GM18951 (cell line): Measurements from ENCODE around the gene ZNF775.

Source experiments
- POLR2A ChIP-seq: IDR thresholded peaks from 4 replicates; pipeline ENCODE4 v1.6.1; 2011; ENCODE audit warnings: mild to moderate bottlenecking; ENCODE audit not compliant: insufficient read length, insufficient read depth; ENCODE audit errors: extremely low read depth
- in situ Hi-C: fragments of 300-500 bp; cut with MboI; formaldehyde crosslinking; loops from one replicate; pipeline ENCODE4 v1.12.0; 2022; ENCODE audit warnings: low sequenced_read_pairs, mixed read lengths, inconsistent platforms; ENCODE audit not compliant: unreplicated experiment

Gene ZNF775

DNA sequence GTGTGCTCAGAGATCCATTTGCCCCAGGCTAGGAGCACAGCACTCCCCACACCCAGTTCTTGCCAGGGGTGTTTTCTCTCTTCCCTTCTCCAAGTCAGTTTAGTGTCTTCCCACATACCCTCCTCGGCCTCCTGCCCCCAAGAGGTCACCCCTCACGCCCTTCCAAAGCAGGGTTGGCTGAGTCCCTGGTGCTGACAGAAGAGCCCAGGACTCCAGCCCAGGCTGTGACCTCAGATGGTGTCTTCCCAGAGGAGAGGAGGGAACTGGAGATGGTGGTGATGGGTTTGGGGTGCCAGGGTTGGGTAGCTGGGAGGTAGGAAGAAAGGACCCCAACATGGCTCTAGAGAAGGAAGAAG lies 19.8 kb downstream of the ZNF775 start:
- TF ChIP-seq POLR2A, result no peak
- in situ Hi-C loops, result no loop called here

DNA sequence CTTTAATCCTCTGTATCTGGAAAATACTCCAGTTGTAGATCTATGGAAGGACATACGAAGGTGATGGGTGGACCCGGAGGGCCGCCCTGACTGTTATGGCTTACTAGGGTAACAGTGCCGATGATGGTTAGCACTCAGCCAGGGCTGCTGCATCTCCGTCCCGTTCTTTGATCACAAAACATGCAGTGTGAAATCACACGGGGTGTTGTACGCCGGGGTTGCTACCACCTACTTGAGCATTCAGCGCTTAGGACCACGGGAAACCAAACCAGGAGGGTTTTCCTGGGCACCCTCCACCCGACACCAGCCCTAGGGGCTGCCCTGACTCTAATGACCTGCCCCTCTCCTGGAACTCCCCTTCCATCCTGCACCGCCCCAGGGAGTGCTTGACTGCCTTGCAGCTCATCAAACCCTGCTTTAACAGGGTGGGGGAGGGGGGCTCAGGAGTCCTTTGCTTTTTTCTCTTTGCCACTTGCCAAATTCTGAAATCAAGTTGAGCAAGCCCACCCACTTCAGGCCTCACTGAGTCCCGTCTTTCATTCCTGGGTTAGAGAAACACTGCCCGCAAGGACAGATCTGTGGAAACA lies 20.4 kb downstream of the ZNF775 start:
- in situ Hi-C loops, result no loop called here
- no peak for TF ChIP-seq POLR2A

DNA sequence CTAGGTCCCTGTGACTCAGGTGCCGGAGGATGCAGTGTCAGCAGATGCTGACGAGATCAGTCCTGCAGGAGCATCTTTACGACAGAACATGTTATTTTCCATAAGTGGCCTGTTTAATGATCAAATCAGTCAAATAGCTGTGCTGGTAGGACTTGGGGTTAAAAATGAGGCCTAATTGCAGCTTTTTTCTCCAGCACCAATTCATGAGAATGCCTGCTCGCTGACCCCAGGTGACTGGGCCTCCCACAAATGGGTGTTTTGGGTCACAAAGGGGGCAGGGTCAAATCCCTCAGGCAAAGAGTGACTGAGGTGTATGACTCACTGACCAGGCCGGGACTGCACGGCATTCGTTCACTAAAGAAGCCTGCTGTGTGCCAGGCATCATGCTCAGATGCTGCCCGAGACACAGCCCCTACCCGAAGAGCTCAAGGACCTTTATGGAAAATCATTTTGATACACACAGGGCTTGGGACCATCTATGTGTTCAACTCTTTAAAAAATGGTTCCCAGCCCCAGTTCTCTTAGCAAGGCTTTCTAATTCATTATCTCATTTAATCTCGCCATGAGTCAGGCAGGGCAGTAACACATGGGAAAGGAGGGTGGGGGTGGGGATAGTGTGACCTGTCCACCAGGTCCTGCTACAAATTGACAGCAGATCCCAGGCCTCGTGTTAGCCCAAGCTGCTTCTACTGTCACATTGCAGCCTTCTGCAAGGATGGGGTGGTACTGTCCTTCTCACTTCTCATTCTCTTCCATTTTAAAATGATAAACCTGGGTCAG lies 21.1 kb downstream of the ZNF775 start:
- TF ChIP-seq POLR2A, result no peak
- in situ Hi-C loops, result no loop called here

DNA sequence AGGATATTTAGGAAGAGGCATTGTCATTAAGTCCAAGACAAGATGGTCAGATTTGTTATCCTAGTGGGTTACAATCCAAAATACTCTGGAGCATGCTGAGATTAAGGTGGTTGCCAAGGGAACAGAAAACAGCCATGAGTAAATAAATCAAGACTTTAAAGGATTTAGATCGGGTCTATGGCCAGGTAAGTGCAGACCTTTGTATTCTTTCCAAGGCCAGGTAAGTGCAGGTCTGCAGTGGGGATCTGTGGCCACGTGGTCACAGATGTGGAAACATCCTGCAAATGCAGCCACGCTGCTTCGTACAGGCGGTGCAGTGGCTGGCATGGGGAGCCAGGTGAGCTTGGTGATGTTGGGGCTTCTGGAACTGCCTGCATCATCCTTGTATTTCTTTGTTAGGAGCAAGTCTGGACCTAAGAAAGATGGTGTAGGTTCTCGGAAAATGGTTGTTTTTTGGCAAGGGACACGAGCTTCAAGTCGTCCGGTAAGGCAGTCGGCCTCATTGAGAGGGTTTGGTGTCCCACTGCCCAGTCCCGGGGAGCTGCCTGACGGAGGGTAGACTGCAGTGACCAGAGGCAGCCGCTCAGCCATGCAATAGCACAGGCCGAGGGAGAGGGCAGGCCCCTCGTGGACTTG lies 21.8 kb downstream of the ZNF775 start:
- no peak for TF ChIP-seq POLR2A
- in situ Hi-C loops, result no loop called here

DNA sequence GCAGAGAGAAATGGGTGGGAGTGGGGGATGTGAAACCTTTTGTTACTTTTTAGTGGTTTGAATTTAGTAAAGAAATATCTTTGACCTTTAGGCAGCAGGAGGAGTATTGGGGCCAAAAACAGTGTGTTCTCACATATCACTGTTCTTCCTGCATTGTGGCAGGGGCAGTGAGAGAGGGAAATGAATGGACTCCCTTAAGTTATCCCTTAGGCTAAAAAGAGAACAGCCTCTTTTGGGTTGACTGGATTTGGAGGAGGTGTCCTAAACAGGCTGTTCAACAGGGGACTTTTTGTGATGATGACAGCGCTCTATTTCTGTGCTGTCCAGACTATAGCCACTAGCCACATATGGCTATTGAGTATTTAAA lies 22.3 kb downstream of the ZNF775 start:
- no peak for TF ChIP-seq POLR2A
- in situ Hi-C loops, result no loop called here

DNA sequence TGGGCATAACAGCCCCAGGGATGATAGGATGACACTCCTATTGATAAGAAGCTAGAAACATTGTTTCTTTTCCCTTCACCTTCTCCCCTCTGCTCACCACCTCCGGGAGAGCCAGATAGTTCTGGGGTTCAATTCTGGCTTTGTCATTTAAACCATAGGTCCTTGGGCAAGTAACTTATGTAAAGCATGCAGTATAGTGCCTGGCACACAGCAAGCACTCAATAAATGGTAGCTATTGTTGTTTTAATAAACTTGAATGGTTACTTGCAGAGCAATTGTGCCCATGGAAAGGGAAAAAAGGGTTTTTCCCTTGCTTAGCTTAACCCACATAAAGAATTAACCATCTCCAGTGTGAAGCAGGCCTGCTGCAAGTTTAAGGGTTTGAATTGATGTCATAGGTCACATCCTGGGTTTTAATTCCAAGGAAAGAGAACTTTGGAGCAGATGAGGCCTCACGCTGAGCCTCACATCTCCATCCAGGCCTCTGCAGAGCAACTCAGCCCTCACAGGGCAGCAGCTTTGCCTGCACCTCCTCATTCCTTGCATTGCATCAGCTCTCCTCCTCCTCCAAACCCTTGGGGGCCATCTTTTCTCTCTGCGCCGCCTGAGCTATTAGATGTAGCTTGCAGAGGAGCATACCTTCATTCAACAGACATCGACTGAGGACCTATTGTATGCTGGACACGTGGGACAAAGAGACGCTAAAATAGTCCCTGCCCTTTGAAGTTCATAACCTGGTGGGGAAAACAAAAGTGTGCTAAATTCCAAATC lies 22.9 kb downstream of the ZNF775 start:
- no peak for TF ChIP-seq POLR2A
- in situ Hi-C loops, result no loop called here

DNA sequence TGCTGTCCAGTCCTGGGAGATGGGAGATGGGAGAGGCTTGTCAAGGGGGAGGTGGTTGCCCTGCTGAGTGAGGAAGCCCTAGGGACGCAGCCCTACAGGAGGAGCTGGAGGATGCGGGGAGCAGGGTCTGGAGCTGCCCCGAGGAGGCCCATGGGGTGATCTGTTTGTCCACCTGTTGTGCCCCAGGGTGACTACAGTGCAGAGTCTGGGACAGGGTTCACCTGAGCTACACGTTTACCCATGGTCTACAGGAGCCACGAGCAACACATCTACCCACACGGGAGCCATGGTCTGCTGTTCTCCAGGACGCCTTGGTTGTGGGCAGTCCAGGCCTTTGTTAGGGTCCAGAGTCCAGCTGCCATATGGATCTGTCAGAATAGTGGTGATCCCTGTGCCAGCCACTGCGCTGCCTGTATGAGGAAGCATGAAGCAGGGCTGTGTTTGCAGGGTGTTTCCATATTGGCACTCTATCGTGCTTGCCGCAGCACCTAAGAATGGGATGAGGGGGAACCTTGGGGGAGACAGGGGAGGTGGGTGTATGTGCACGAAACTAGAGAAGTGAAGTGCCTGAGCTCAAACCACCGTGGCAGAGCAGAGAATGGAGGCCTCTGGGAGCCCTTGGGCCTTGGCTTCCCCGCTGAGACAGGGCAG lies 23.7 kb downstream of the ZNF775 start:
- TF ChIP-seq POLR2A, result no peak
- in situ Hi-C loops, result no loop called here

DNA sequence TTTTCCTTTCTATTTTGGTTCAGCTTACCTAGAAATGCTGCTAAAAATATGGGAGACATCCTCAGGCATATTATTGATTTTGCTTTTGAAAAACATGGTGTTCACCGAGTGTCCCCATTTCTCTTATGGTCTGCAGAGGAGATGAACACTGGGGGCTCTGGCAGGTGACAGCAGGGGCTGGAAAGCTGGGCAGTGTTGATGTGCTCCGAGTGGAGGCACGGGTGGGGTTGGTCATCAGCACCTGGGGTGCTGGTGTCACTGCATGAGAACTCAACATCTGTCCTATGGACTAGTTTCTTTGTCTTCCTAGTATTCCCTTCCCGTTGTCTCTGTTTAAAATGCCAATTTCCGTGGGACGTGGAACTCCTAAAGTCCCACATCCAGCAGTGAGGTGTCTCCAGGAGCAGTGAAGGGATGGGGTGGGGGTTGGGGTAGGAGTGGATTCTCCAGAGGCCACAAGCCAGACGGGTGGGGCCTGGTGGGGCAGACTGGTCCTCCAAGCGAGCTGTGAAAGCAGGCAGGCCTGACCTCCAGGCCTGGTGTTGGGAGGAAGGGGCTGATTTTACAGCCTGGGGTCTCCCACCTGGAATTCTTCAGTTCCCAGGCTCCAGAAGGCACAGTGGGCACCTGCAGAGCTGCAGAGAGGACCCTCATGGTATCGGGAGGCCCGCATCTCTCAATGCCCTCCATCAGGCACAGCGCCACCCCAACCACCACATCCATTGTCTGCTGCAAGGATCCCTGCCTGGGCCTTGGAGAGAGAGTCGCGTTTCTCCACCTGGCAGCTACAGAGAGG lies 24.4 kb downstream of the ZNF775 start:
- in situ Hi-C loops, result no loop called here
- no peak for TF ChIP-seq POLR2A

DNA sequence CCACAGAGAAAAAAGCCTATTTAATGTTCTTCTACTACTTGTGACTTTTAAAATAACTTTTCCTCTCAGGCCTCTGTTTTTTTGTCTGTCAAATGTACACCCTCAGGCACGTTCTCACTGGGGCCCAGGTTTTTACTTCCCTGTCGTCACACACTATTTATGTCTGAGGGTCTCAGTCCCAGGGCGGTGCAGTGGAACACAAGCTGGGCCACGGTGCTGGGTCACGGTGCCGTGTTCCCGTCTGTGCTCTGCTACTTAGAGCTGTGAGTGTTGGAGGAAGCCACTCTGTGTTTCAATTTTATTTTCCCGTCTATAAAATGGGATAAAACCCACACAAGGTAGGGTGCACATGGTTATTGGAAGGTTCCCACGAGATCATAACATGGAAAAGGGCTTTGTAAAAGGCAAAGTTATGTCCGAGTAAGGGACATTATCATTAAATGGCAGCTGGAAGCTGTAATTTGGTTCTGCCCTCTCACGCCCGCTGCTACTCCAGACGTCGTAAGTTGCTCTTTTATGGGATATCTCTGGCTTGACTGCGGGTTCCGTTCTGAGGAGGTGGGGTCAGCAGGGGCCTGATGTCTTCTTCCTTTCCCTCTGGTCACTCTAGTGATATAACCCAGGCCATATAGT lies 25.2 kb downstream of the ZNF775 start:
- no peak for TF ChIP-seq POLR2A
- in situ Hi-C loops, result no loop called here

DNA sequence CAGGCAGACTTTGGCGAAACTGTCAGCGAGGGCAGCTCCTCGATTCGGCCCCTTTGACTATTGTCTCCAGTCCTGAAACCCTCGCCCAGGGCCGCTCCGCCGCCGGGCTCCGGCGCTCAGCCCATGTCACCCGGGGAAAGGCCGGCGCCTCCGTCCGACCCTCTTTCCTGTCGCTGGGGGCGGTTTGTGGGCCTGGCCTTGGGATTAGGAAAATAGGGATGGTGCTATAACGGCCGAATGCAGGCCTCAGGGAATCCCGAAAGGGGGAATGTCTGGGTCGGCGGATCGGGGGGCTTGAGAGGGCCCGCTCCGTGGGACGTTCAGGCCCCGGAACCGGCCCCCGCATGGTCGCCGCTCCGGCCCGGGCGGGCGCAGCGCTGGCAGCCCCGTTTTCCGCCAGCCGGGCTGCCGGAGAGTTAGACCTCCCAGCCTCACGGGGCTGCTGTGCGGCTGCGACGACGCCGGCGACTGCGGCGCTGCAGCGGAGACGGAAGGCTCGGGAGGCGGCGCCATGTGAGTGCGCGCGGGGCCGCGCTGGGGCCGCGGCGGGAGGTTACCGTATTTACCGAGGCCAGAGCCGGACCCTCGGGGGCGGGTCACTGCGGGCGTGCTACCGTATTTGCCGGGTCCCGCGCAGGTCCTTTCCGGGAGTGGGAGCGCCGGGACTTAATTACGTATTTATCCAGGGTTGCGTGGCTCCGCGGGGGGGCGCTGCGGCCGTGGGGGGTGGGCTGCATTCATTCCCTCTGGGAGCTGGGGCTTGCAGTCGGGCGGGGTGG lies 25.9 kb downstream of the ZNF775 start:
- in situ Hi-C loops, result no loop called here
- TF ChIP-seq POLR2A, result peak; percentile 93

DNA sequence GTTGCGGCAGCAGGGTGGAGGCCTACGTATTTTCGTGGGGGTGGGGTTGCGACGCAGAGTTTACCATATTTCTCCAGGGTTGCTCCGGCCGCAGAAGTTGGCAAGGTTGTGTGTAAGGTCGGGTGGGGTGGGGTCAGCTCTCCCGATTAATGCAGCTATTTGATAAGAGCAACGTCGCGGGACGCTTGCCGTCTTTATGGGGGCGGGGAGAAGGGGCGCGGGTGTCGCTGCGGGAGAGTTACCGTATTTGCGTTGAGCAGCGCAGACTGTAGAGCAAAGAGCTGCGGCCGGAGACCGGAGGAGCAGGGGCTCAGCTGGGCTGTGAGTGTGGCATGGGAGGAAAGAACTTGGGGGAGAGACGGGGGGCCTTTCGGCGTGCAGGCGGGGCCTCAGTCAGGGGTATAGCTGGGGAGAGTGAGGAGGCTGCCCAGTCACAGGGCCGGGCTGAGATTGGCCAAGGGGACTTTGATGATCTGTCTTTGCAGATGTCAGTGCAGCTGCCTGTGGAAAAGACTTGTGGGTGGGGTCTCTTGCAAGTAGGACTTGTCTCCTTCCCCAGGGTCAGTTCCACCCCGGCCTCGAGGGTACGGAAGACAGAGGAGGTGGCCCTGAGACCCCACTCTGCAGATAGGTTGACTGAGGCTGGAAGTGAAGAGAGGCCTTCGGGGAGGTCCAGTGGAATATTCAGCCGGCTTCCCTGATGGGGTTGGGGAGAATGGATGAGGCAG lies 26.6 kb downstream of the ZNF775 start:
- no peak for TF ChIP-seq POLR2A
- in situ Hi-C loops, result no loop called here
